ENCODE measurements around the gene SIGLEC5.

- TF ChIP-seq RELA (CRISPR knock-in tag; IDR thresholded peaks at IDR 0.05) (no peak), ZBTB49 (CRISPR knock-in tag; IDR thresholded peaks at IDR 0.05; ENCODE audit: borderline replicate concordance) (no peak), ZSCAN31 (CRISPR knock-in tag; IDR thresholded peaks at IDR 0.05; ENCODE audit: low read depth) (no peak)
- TF ChIP-seq, protein P1, sequence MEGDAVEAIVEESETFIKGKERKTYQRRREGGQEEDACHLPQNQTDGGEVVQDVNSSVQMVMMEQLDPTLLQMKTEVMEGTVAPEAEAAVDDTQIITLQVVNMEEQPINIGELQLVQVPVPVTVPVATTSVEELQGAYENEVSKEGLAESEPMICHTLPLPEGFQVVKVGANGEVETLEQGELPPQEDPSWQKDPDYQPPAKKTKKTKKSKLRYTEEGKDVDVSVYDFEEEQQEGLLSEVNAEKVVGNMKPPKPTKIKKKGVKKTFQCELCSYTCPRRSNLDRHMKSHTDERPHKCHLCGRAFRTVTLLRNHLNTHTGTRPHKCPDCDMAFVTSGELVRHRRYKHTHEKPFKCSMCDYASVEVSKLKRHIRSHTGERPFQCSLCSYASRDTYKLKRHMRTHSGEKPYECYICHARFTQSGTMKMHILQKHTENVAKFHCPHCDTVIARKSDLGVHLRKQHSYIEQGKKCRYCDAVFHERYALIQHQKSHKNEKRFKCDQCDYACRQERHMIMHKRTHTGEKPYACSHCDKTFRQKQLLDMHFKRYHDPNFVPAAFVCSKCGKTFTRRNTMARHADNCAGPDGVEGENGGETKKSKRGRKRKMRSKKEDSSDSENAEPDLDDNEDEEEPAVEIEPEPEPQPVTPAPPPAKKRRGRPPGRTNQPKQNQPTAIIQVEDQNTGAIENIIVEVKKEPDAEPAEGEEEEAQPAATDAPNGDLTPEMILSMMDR (CRISPR knock-in tag; IDR thresholded peaks at IDR 0.05), result no peak
Measured at GRCh38 chr19:51615991-51616390, 14.2 kb downstream of the SIGLEC5 start.
